Measurements from ENCODE around the gene SCN7A. TPM values are rescaled to one million over a fixed set of nuclear protein-coding genes. Genes with fewer than 3 reads are reported as not detected.

Gene SCN7A
- total and polyA plus RNA-seq, 4 donors: 6.1 to 178 (median 23.6) TPM

- WGBS, 2 donors: 92 to 99% methylated on average over 3 of the region's 3 CpGs
- TF ChIP-seq CTCF (IDR thresholded peaks at IDR 0.05; ENCODE audit: control extremely low read depth, extremely low read depth): no peak
- no peaks in the 10 kb centered on the region for H3K27me3 ChIP-seq (ENCODE audit: control insufficient read depth in 3 of 3, insufficient read depth in 3 of 3, low read length in 2 of 3)
- no peak for DNase-seq
- H3K36me3 ChIP-seq (ENCODE audit: control insufficient read depth in 4 of 4, insufficient read depth in 4 of 4, low read length in 4 of 4): no peaks in the 10 kb centered on the region
- ATAC-seq (ENCODE audit: insufficient read depth, low FRiP score): no peak
- H3K27ac ChIP-seq (ENCODE audit: low read depth in 1 of 2, low read length in 1 of 2): no peak overlapping the region
- H3K9me3 ChIP-seq (ENCODE audit: control insufficient read depth in 4 of 4, insufficient read depth in 3 of 4, low read length in 3 of 4): no peaks in the 10 kb centered on the region
- no peak overlapping the region for H3K9ac ChIP-seq (ENCODE audit: insufficient read depth in 1 of 2, low read length in 2 of 2)
- no peaks in the 10 kb centered on the region for H3K4me1 ChIP-seq (ENCODE audit: control insufficient read depth in 5 of 5, insufficient read depth in 5 of 5, low read length in 5 of 5)
- H3K4me3 ChIP-seq: no peak overlapping the region
These were observed 128.8 kb downstream of the SCN7A start for GRCh38 chr2:166365239-166365638.

GRCh38 chr2:166364476-166365161 lies 129.4 kb downstream of the SCN7A start:
- Histone ChIP-seq H3K9ac (ENCODE audit: insufficient read depth in 1 of 2, low read length in 2 of 2) (no peak overlapping the region), H3K27me3 (ENCODE audit: control insufficient read depth in 3 of 3, insufficient read depth in 3 of 3, low read length in 2 of 3) (no peaks in the 10 kb centered on the region), H3K4me3 (no peak overlapping the region), H3K27ac (ENCODE audit: low read depth in 1 of 2, low read length in 1 of 2) (no peak overlapping the region), H3K36me3 (ENCODE audit: control insufficient read depth in 4 of 4, insufficient read depth in 4 of 4, low read length in 4 of 4) (no peaks in the 10 kb centered on the region), H3K9me3 (ENCODE audit: control insufficient read depth in 4 of 4, insufficient read depth in 3 of 4, low read length in 3 of 4) (no peaks in the 10 kb centered on the region), H3K4me1 (ENCODE audit: control insufficient read depth in 5 of 5, insufficient read depth in 5 of 5, low read length in 5 of 5) (no peaks in the 10 kb centered on the region)
- ATAC-seq (ENCODE audit: insufficient read depth, low FRiP score): no peak
- TF ChIP-seq CTCF (IDR thresholded peaks at IDR 0.05; ENCODE audit: control extremely low read depth, extremely low read depth): no peak
- DNase-seq: no peak
- WGBS, 2 donors: 94 to 96% methylated on average over 9 of the region's 9 CpGs

GRCh38 chr2:166361351-166362153 lies 132.5 kb downstream of the SCN7A start:
- DNase-seq (peak in 2 of 3 donors; percentile 43 to 44), ATAC-seq (ENCODE audit: insufficient read depth, low FRiP score) (no peak)
- Histone ChIP-seq H3K4me3 (no peak overlapping the region), H3K9ac (ENCODE audit: insufficient read depth in 1 of 2, low read length in 2 of 2) (no peak overlapping the region), H3K27me3 (ENCODE audit: control insufficient read depth in 3 of 3, insufficient read depth in 3 of 3, low read length in 2 of 3) (no peaks in the 10 kb centered on the region), H3K36me3 (ENCODE audit: control insufficient read depth in 4 of 4, insufficient read depth in 4 of 4, low read length in 4 of 4) (no peaks in the 10 kb centered on the region), H3K9me3 (ENCODE audit: control insufficient read depth in 4 of 4, insufficient read depth in 3 of 4, low read length in 3 of 4) (no peaks in the 10 kb centered on the region), H3K27ac (ENCODE audit: low read depth in 1 of 2, low read length in 1 of 2) (no peak overlapping the region), H3K4me1 (ENCODE audit: control insufficient read depth in 5 of 5, insufficient read depth in 5 of 5, low read length in 5 of 5) (no peaks in the 10 kb centered on the region)
- peak; percentile 12 for TF ChIP-seq CTCF (IDR thresholded peaks at IDR 0.05; ENCODE audit: control extremely low read depth, extremely low read depth)
- WGBS, 2 donors: 68% methylated on average over 3 of the region's 3 CpGs

Data from lung (tissue), 12 donors.